Adrenal gland (tissue), 12 donors: Measurements from ENCODE around the gene THSD4. TPM values are rescaled to one million over a fixed set of nuclear protein-coding genes. Genes with fewer than 3 reads are reported as not detected.

Source experiments
- DNase-seq, 7 donors: peaks; one replicate each; pipeline ENCODE4 v3.0.0-alpha.2; 2019 to 2020
- H3K27ac ChIP-seq, 5 donors: fragments of 200-600 bp; sonication (generic) in 4 of 5; 1 replicate in 3 of 5; 2 replicates in 2 of 5; pipeline versions ENCODE4 v1.5.1 to v1.8.0; 2016 to 2020; ENCODE audit warnings: mild to moderate bottlenecking in 1 of 5
- H3K27me3 ChIP-seq: fragments of 200-600 bp; 2 replicates; pipeline ENCODE4 v1.8.0; 2021
- H3K36me3 ChIP-seq, 2 donors: fragments of 200-600 bp; replicated peaks in 1 of 2; 1 replicate in 1 of 2; 2 replicates in 1 of 2; pipeline versions ENCODE4 v1.5.1 to v1.8.0; 2018 to 2022
- H3K4me1 ChIP-seq, 2 donors: fragments of 200-600 bp; replicated peaks in 1 of 2; 1 replicate in 1 of 2; 2 replicates in 1 of 2; pipeline versions ENCODE4 v1.5.1 to v1.8.0; 2018 to 2021
- H3K4me3 ChIP-seq, 4 donors: fragments of 200-600 bp; sonication (generic) in 3 of 4; one replicate each; pipeline ENCODE4 v1.5.1; 2016 to 2018
- H3K9me3 ChIP-seq, 3 donors: fragments of 200-600 bp; sonication (generic) in 1 of 3; replicated peaks in 1 of 3; 1 replicate in 2 of 3; 2 replicates in 1 of 3; pipeline versions ENCODE4 v1.5.1 to v1.8.0; 2016 to 2021
- CTCF ChIP-seq, 6 experiments: fragments of 450-650 bp in 4 of 6; fragments of 200-600 bp in 2 of 6; sonication (generic) in 1 of 6; IDR thresholded peaks; 1 replicate in 5 of 6; 2 replicates in 1 of 6; pipeline versions ENCODE4 v1.5.1 to v1.8.0; 2016 to 2021; ENCODE audit warnings: antibody characterized with exemption in 6 of 6, mild to moderate bottlenecking in 2 of 6, moderate library complexity in 1 of 6
- POLR2A ChIP-seq, 2 donors: fragments of 450-650 bp; IDR thresholded peaks; one replicate each; pipeline ENCODE4 v1.6.1; 2017; ENCODE audit warnings: antibody characterized with exemption in 2 of 2, mild to moderate bottlenecking in 2 of 2, moderate library complexity in 1 of 2
- WGBS, 4 donors: extraction: QIAGEN DNeasy Blood & Tissue Kit in 2 of 4; methylation state at CpG; one replicate each; pipeline versions ENCODE4 v1.1.5 to v1.1.7; 2013 to 2017; 5-methylcytosine and 5-hydroxymethylcytosine counted together
- intact Hi-C, 2 donors: fragments of 100-400 bp; cut with DNase I; formaldehyde crosslinking; loops; one replicate each; pipeline versions ENCODE4 v1.14.1 to v1.15.0; 2022 to 2023
- polyA plus RNA-seq, 3 donors: library from polyadenylated mRNA; stranded (reverse); fragments of 200-250 nt in 2 of 3; fragments of 350-450 nt in 1 of 3; fragmentation: Illumina TruSeq in 1 of 3; extraction: RNeasy Lipid Tissue Mini Kit (QIAGEN cat#74804) in 1 of 3; gene quantifications; one replicate each; pipeline ENCODE4 v1.2.3, GENCODE V29; 2013 to 2014
- total RNA-seq, 9 donors: library from RNA; depleted of rRNA in 4 of 9; stranded (reverse); fragments of >200 nt in 4 of 9; fragments of 120-200 nt in 1 of 9; fragmentation: NEBNext Ultra II Directional in 1 of 9; extraction: Animal tissue kit (Norgen Biotek cat#: 25700) in 1 of 9; gene quantifications; one replicate each; pipeline versions ENCODE4 v1.1.0 to v1.2.4, GENCODE V29; 2013 to 2023
- donor health status: healthy with polysubstance abuse.
- donor health status: Bipolar disorder and iron deficiency.
- donor health status: DM: yes; HTN: yes; CAD: no.
- donor health status: DM: no; HTN: no; CAD: no.
- donor health status: DM: no; HTN: no; CAD: no.
- donor health status: DM: yes; HTN: yes; CAD: no.

The THSD4 gene
- total and polyA plus RNA-seq, 12 donors, result 5.3 to 53.2 (median 23.2) TPM

- H3K4me3 ChIP-seq, result no peak overlapping the region
- H3K27ac ChIP-seq, result no peak overlapping the region
- no peaks in the 10 kb centered on the region for H3K4me1 ChIP-seq
- intact Hi-C loops, result loop anchor here in 1 of 2 donors (10.0 kb wide), 1 partner anchor 47 kb away; no protein-coding TSS in a partner anchor
- no peak for DNase-seq
- 73 to 83% (median 75%) methylated on average over 8 of the region's 8 CpGs for WGBS, 4 donors
- no peaks in the 10 kb centered on the region for H3K36me3 ChIP-seq
- H3K9me3 ChIP-seq, result no peaks in the 10 kb centered on the region
- H3K27me3 ChIP-seq, result no peaks in the 10 kb centered on the region
- no peak for TF ChIP-seq CTCF (IDR thresholded peaks at IDR 0.05)
- no peak for TF ChIP-seq POLR2A (IDR thresholded peaks at IDR 0.05)
Observed at GRCh38 chr15:71431343-71432336, 316.4 kb downstream of the THSD4 start.

- no peak overlapping the region for H3K4me3 ChIP-seq
- intact Hi-C loops, result loop anchor here in 1 of 2 donors (10.0 kb wide), 1 partner anchor 49 kb away; no protein-coding TSS in a partner anchor
- no peaks in the 10 kb centered on the region for H3K36me3 ChIP-seq
- H3K9me3 ChIP-seq, result no peaks in the 10 kb centered on the region
- no peaks in the 10 kb centered on the region for H3K27me3 ChIP-seq
- DNase-seq, result no peak
- no peak overlapping the region for H3K27ac ChIP-seq
- no peaks in the 10 kb centered on the region for H3K4me1 ChIP-seq
- 92 to 100% (median 100%) methylated on average over 1 of the region's 1 CpG for WGBS, 4 donors
- TF ChIP-seq POLR2A (IDR thresholded peaks at IDR 0.05), result no peak
- no peak for TF ChIP-seq CTCF (IDR thresholded peaks at IDR 0.05)
Observed at GRCh38 chr15:71433402-71433801, 318.1 kb downstream of the THSD4 start.

- WGBS, 4 donors, result 89 to 94% (median 91%) methylated on average over 2 of the region's 2 CpGs
- no peaks in the 10 kb centered on the region for H3K4me1 ChIP-seq
- no peaks in the 10 kb centered on the region for H3K27me3 ChIP-seq
- DNase-seq, result no peak
- H3K4me3 ChIP-seq, result no peak overlapping the region
- intact Hi-C loops, result loop anchor here (5.0 to 10.0 kb wide), 2 partner anchors 47 to 50 kb away; no protein-coding TSS in a partner anchor
- no peaks in the 10 kb centered on the region for H3K9me3 ChIP-seq
- no peaks in the 10 kb centered on the region for H3K36me3 ChIP-seq
- no peak overlapping the region for H3K27ac ChIP-seq
- TF ChIP-seq CTCF (IDR thresholded peaks at IDR 0.05), result no peak
- TF ChIP-seq POLR2A (IDR thresholded peaks at IDR 0.05), result no peak
Observed at GRCh38 chr15:71434774-71435173, 319.5 kb downstream of the THSD4 start.

- H3K27ac ChIP-seq, result no peak overlapping the region
- intact Hi-C loops, result loop anchor here (5.0 to 10.0 kb wide), 2 partner anchors 48 to 51 kb away; no protein-coding TSS in a partner anchor
- no peak for TF ChIP-seq CTCF (IDR thresholded peaks at IDR 0.05)
- TF ChIP-seq POLR2A (IDR thresholded peaks at IDR 0.05), result no peak
Observed at GRCh38 chr15:71435552-71435951, 320.3 kb downstream of the THSD4 start.

More at GRCh38 chr15:71435552-71435951, 320.3 kb downstream of the THSD4 start:
- no peaks in the 10 kb centered on the region for H3K36me3 ChIP-seq
- no peak overlapping the region for H3K4me3 ChIP-seq
- no peak for DNase-seq
- H3K4me1 ChIP-seq, result no peaks in the 10 kb centered on the region
- no peaks in the 10 kb centered on the region for H3K27me3 ChIP-seq
- 70 to 77% (median 72%) methylated on average over 6 of the region's 6 CpGs for WGBS, 4 donors
- H3K9me3 ChIP-seq, result no peaks in the 10 kb centered on the region
